ENCODE measurements around the gene IL17RB. TPM values are rescaled to one million over a fixed set of nuclear protein-coding genes. Genes with fewer than 3 reads are reported as not detected.

Gene IL17RB
- total and polyA plus RNA-seq, 2 of the 8 experiments (the other 6 are each of a cell fraction or from before 2014, with no cell fraction given): 7.0 to 24.6 TPM

- TF ChIP-seq SP4 (IDR thresholded peaks at IDR 0.05; ENCODE audit: low read length) (no peak), SP1 (IDR thresholded peaks at IDR 0.05; ENCODE audit: low read depth, low read length) (no peak), JUND (IDR thresholded peaks at IDR 0.05; ENCODE audit: low read length) (no peak), SUZ12 (IDR thresholded peaks at IDR 0.05; ENCODE audit: low read length) (no peak), NANOG (IDR thresholded peaks at IDR 0.05; ENCODE audit: insufficient read depth, low read depth, low read length, poor library complexity, severe bottlenecking) (no peak), TAF7 (optimal IDR thresholded peaks at IDR 0.05; ENCODE audit: borderline replicate concordance, low read depth, low read length) (no peak)
These were observed 13.2 kb upstream of the IL17RB start (continued) for GRCh38 chr3:53833053-53833645.
